Measurements from ENCODE around the gene SPG7.
"Not testable (repeated sequence)": the region's sequence is repeated elsewhere in the genome, so short reads cannot be mapped to it uniquely, and the experiment has no call there.

Gene SPG7

DNA sequence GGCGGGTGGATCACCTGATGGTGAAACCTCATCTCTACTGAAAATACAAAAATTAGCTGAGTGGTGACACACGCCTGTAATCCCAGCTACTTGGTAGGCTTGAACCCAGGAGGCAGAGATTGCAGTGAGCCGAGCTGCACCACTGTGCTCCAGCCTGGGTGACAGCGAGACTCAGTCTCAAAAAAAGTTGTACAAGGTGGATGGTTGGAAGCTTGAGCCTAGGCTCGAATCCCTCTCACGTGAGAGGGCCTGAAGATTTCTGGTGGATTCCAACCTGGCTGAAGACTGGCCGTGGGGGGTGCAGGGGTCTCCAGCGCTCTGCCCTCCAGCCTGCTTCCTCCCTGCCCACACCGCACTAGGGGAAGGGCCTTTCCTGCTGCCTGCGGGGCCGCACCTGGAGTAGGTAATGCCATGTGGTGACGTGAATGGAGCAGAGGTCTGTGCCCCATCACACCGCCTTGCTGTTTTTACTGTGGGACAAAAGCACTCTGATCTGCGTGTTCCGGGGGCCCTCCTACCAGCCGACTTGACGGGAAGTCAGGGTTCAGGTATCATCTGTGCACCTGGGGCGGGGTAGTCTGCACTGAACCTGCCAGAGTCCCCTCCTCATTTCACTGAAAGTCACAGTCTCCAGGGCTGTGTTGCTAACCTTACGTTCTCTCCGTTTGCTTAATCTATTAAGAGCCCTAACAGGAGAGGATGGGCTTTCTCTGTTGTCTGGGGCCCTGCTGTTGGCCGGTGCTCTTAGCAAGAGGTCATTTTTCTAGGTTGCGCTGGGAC is 56.5 kb downstream of the SPG7 start:
- TF ChIP-seq GATA1 (IDR thresholded peaks at IDR 0.05; ENCODE audit: low read depth, low read length) = no peak
- TF ChIP-seq POLR2A (IDR thresholded peaks at IDR 0.05; ENCODE audit: low read length) = peak; percentile 62
- DNase-seq = peak in 1 of 2 experiments; percentile 38

DNA sequence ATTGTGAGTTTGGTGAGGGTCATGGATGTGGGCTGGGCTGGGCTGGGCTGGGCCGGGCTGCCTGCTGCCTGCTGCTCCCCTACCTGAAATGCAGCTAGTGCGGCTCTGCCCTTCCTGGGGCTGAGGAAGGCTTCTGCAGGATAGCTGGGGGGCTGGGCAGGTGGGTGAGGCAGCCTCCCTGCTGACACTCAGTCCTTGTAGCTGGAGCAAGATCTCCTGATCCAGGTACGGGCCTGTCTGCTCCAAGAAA is 57.0 kb downstream of the SPG7 start:
- no peak for DNase-seq
- TF ChIP-seq POLR2A (IDR thresholded peaks at IDR 0.05; ENCODE audit: low read length) = no peak

GRCh38 chr16:89565506-89566372 is 57.5 kb downstream of the SPG7 start:
- no peak for TF ChIP-seq GATA1 (IDR thresholded peaks at IDR 0.05; ENCODE audit: low read depth, low read length)
- peak; percentile 27 for TF ChIP-seq POLR2A (IDR thresholded peaks at IDR 0.05; ENCODE audit: low read length)
- peak; percentile 54 to 60 for DNase-seq

DNA sequence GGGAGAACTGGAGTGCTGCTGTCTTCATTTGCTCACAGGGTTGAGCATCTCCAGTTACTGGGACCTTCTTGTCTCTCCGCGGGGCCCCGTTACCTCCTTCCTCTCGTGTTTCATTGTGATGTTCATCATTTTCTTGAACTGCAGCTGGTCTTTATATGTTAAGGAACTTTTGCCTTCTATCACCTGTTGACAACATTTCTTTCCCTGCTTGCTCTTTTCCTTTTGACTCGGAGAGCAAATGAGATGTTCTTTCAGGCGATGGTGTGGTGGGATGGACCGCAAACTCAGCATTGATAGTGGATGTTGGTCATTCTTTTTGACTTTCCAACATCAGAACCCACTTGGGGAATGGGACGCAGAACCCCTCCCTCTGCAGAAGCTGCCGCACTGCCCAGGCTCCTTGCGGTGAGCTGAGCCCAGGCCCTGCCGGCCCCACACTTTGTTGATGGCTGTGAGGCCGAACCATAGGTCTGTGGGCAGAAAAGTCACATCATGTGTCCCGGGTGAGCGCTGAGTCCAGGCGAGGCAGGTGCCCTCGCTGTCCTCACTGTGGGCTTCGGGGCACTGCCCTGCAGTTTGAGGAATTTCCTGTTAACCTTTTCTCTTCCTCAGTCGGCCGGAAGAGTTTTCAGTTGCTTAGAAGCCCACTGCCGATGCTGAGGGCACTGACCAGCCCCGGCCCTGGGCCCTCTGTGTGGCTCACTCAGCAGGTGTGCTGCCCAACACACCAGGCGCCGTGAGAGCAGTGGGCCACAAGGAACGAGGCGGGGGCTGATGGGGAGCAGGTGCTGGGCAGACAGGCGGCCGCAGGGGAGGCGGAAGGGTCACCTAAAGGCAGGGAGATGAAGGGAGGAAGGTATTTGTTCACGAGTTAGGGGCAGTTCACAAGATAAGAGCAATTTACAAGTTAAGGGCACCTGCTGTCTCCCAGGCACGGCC is 59.7 kb downstream of the SPG7 start:
- TF ChIP-seq GATA1 (IDR thresholded peaks at IDR 0.05; ENCODE audit: low read depth, low read length) (no peak), POLR2A (IDR thresholded peaks at IDR 0.05; ENCODE audit: low read length) (no peak)
- no peak for DNase-seq

DNA sequence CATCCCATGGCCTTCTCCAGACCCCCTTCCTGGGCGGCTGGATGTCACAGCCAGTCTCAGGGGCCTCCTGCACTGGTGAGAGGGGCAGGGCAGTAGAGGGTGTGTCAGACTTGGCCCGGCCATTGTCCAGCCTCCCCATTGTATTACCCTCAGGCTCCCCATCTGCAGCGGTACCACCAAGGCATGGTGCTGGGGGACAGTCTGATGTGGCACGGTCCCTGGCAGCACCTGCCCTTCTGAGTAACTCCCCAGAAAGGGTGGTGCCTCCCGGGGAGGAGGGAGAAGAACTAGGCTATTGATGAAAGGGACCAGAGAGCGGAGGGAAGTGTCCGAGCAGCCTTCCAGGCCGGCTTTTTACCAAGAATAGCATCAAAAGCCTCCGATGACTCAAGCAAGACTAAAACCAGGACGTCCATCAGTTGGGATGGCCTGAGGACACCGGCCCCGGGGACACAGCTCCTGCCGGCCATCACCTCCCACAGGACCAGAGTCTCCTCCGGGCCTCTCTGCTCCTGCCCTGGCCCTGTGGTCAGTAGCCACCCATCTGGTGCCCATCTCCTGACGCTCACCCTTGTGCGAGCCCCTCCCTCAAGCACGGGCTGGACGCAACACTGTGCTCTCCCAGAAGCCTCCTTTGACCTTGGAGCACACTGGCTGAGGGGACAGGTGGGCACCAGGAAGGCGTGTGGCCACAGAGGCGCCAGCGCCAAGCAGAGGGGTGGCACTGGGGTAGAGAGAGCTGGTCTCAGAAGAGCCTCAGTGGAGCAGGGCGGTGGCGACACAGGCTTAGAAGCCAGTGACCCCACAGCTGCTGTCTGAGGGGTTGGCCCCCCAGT is 61.5 kb downstream of the SPG7 start:
- no peak for TF ChIP-seq POLR2A (IDR thresholded peaks at IDR 0.05; ENCODE audit: low read length)
- TF ChIP-seq GATA1 (IDR thresholded peaks at IDR 0.05; ENCODE audit: low read depth, low read length) = no peak
- no peak for DNase-seq

DNA sequence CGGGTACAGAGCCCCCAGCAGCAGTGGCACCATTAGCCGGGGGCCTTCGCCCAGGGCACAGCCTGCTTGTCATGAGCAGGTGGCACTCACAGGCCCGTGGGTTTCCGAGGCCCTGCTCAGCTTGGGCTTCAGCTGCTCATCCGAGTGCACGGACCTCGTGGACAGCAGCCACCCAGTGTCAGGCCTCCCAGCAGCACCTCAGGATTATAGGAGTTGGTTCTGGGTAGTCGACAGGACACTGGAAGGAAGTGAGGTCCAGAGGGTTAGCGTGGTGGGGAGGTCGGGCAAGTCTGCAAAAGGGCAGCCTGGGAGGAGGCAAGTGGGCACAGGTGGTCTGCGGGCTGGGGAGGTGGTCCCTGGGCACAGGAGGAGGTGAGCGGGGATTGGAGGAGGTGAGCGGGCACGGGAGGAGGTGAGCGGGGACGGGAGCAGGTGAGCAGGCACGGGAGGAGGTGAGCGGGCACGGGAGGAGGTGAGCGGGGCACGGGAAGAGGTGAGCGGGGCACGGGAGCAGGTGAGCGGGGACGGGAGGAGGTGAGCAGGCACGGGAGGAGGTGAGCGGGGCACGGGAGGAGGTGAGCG is 62.2 kb downstream of the SPG7 start:
- no peak for TF ChIP-seq GATA1 (IDR thresholded peaks at IDR 0.05; ENCODE audit: low read depth, low read length)
- no peak for TF ChIP-seq POLR2A (IDR thresholded peaks at IDR 0.05; ENCODE audit: low read length)

DNA sequence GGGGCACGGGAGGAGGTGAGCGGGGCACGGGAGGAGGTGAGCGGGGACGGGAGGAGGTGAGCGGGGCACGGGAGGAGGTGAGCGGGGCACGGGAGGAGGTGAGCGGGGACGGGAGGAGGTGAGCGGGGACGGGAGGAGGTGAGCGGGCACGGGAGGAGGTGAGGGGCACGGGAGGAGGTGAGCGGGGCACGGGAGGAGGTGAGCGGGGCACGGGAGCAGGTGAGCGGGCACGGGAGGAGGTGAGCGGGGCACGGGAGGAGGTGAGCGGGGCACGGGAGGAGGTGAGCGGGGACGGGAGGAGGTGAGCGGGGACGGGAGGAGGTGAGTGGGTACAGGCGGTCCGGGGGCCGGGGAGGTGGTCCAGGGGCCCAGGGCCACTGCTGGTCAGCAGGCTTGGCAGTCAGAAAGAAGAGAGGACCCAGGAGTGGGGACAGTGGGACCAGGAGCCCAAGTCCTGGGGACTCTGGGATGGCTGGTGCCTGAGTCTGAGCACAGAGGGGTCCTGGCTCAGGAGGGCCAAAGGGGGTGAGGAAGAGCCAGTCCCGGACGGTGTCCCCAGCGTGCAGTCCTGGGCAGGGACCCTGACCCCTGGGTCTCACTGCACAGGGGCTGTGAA is 62.9 kb downstream of the SPG7 start:
- DNase-seq = not testable (repeated sequence)

More for the DNA sequence above, 62.2 kb downstream of the SPG7 start:
- DNase-seq = no peak

DNA sequence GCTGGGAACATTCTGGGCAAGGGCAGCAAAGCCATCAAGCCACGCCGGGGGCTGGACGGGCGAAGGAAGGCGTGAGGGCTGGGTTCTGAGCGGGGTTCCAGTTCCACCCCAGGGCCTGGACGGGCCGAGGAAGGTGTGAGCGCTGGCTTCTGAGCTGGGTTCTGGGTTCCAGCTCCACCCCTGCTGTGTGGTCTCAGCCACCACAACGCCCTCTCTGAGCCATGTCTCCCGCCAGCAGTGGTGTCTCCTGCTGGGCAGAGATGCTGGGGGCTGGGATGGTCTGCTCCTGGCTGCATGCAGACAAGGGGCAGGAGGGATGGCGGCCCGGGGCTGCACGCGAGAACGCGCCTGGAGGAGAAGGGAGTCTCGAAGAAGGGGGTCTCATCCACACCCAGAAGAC is 63.4 kb downstream of the SPG7 start:
- TF ChIP-seq GATA1 (IDR thresholded peaks at IDR 0.05; ENCODE audit: low read depth, low read length) = no peak
- TF ChIP-seq POLR2A (IDR thresholded peaks at IDR 0.05; ENCODE audit: low read length) = no peak
- DNase-seq = no peak

DNA sequence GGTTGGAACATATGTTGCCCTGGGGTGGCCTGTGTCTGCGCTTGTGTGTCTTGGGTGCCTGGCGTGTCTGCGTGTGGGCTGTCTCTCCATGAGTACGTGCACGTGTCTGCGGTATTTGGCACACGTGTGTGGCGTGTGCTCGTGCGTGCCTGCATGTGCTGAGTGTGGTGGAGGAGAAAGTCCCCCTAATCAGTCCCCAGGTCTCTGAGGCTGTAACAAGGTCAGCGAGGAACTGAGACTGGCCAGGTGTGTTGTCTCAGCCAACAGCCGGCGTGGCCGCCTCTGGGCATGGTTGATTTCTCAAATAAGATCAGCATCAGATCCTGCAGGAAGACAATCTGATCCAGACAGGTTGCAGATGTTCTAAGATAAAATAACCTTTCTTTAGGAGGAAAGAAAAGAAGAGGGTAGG is 63.9 kb downstream of the SPG7 start:
- DNase-seq = no peak
- TF ChIP-seq GATA1 (IDR thresholded peaks at IDR 0.05; ENCODE audit: low read depth, low read length) = no peak
- no peak for TF ChIP-seq POLR2A (IDR thresholded peaks at IDR 0.05; ENCODE audit: low read length)

DNA sequence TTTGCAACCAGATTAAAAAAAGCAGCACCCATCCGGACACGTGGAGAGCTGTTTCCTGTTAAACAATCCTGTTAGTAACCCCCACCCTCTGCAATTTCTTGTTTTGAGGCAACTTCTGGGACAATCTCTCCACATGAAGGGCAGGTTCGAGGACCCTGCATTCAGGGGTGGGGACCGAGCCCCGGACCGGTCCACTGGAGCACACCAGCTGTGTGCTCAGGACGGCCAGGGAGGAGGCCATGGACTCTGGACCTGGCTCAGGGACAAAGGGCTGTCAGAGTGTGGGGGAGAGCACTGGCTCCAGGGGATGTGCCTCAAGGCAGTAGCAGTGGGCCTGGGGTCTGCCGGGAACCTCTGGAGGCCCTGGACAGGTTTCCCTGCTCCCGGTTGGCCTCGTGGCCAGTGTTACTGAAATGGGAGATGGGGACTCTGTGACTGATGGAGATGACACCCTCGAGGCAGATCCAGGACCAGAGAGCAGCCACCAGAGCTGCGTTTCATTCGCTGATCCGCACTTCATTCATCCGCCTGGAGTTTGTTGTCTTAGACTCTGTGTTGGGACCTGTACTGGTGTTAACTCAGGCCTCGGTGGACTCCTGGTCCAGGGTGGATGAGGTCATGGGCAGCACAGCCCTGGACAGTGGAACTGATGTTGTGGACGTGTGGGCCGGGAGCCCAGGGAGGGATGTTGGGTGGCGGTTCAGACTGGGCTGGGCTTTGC is 64.4 kb downstream of the SPG7 start:
- no peak for TF ChIP-seq POLR2A (IDR thresholded peaks at IDR 0.05; ENCODE audit: low read length)
- DNase-seq = no peak

- no peak for DNase-seq
- TF ChIP-seq GATA1 (IDR thresholded peaks at IDR 0.05; ENCODE audit: low read depth, low read length) (no peak), POLR2A (IDR thresholded peaks at IDR 0.05; ENCODE audit: low read length) (no peak)
Measured at GRCh38 chr16:89573826-89574680, 65.8 kb downstream of the SPG7 start.
